Muscle of back (tissue), 11 donors: ENCODE results near the gene CAMTA1. TPM values are rescaled to one million over a fixed set of nuclear protein-coding genes. Genes with fewer than 3 reads are reported as not detected.

Experiments used
- DNase-seq, 3 donors: peaks; one replicate each; pipeline versions ENCODE4 v3.0.0 to v3.0.0-alpha.2; 2013
- polyA plus RNA-seq, 10 donors: library from polyadenylated mRNA; unstranded; fragments of 120-200 nt; gene quantifications; one replicate each; pipeline ENCODE4 v1.2.1, GENCODE V29; 2013; ENCODE audit not compliant: insufficient read length in 10 of 10

The CAMTA1 gene
- polyA plus RNA-seq, 10 donors = 36.4 to 49.7 (median 44.0) TPM

GRCh38 chr1:7334475-7335035 is 549.3 kb downstream of the CAMTA1 start:
- peak in 2 of 3 donors; percentile 11 to 44 for DNase-seq

DNA sequence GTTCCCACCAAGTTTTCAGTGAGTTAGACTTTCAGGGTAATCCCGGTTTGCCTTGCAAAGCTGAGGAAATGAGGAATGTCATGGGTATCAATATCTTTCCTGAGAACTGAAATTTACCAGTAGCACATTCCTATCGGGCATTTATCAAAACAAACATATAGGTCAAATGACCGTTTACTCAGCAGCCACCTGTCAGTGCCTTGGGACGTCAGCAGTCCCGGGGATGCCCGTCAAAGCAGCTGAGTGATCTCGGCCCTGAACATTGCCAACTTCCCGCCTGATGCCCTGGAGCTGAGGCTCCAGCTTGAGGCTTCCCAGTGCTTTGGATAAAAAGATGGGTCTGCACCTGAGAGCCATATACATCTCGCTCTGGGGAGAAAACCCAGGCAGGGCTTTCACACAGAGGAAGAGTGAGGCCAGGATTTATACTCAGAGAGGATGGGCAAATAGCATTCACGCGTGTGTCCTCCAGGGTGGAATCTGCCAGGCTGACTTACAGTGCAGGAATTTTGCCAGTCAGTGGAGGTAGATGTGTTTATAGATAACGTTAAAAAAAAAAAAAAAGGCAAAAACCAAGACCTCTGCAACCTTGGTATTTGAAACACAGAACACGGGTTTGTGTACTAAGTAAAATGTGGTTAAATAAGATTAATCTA is 550.1 kb downstream of the CAMTA1 start:
- no peak for DNase-seq

DNA sequence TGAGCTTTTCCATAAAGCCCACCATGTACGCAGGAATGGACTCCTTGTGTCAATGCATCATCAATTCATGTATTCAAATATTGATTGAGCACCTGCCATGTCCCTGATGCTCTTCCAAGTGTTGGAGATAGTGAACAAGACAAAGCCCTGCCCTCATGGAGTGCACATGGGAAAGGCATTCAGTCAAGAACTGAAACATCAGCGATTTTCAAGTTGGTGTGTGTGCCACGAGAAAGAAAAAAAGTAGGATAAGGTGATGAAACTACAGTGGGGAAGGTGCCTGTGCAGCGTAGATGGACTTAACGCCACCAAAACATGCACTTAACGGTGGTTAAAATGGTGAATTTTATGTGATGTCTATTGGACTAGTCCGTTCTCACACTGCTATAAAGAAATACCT is 553.2 kb downstream of the CAMTA1 start:
- no peak for DNase-seq

DNA sequence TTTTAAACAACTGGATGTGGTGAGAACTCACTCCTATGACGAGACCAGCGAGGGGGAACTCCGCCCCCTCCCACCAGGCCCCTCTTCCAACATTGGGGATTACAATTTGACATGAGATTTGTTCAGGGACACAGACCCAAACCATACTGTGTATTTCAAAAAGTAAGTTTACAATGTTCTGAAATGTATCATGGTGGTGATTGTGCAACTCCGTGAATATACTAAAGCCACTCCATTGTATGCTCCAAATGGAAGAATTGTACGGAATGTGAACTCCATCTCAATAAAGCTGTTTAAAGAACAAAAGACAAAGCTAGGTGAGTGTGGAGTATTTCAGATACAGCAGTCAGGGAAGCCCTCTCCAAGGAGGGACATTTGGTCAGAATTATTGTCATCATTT is 553.8 kb downstream of the CAMTA1 start:
- no peak for DNase-seq

DNA sequence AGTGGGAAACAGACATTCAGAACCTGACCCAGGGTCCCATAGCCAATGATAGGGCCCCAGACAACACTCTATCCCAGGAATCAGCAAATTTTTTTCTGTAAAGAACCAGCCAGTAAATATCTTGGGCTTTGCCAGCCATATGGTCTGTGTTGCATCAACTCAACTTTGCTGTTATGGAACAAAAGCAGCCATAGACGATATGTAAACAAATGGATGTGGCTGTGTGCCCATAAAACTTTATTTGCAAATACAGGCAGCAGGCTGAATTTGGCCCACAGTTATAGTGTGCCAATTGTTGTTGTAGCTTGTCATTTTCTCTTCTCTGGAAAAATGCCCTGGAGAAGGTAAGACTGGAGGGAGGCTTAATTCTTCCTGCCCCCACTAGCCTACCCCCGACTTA is 554.7 kb downstream of the CAMTA1 start:
- no peak for DNase-seq

DNA sequence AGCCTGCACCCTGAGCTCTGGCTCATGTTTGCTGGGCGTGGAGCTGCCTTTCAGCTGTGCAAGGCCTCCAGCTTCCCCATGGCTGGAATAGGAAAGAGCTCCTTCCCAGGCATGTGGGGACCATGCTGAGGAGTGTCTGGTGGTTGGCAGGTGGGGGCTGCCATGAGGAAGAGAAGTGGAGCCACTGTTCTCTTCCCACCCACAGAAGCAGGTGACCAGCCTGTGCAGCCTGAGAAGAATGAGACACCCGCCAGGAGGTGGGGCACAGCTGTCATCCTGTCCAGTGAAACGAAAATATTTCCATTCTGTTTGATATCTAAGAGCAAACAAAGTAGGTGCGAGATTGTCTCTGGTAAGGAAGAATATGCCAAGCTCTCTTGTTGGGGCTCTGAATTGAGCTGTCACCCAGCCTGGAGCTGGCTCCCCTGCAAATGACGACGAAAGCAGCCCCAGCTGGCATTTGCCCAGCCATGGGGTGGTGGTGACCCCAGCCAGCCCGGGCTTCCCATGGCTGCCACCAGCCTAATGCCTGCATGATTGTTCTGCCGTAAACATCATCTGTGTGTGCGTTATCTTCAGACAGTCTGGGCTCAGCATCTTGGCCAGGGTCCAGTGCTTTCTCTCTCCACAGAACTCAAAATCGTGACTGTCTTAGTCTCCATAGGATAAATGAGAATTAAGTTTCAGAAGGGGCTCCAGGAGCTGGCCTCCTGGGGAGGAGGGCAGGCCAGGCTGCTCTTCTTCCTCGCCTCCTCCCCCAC is 556.1 kb downstream of the CAMTA1 start:
- DNase-seq = peak in 2 of 3 donors; percentile 12 to 33

DNA sequence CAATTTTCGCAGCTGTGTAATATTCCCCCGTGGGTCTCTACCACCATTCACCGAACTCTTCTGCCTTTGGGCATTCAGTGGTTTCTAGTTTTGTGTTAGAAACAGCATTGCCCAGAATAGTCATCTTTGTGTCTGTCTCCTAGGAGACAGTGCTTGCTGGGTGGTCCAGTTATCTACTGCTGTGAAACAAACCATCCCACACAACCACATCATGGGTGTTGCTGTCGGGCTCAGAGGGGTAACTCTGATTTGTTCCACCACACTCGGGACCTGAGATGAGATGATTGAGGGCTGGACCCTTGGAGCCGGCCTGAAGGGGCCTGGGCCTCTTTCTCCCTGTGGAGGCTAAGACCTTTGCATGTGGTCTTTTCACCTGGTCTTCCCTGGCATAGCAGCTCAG is 558.6 kb downstream of the CAMTA1 start:
- no peak for DNase-seq

DNA sequence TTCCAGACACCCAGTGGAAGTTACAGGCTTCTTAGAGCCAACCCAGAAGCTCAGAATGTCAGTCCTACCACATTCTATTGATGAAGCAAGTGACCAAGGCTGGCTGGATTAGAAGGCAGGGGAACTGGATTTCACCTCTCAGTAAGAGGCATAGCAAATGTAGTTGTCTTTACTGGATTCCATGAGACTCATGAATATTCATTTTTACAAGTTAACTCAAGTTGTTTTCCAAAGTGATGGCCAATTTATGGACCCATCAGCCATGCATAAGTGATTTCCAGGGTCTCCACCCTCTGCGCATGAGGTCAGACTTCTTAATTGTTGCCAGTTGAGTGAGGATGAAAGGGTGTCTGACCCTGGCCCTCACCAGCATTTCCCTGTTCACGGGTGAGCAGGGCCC is 559.0 kb downstream of the CAMTA1 start:
- no peak for DNase-seq

DNA sequence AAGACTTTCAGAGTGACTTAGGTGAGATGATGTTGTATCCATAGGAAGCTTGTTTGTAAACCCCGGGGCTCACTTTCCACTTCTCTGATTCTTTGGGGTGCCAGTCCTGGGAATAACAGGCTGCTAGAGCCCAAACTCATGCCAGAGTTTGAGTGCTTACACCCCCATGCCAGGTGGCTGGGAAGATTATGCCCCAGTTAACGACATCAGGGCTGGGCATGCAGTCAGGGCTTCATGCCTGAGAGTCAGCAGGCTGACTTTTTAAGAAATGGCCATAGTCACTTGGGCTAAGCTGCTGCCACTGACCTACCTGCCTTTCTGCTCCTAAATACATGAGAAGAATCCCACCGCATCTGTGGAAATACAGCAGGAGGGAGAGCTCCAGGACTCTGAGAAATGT is 560.3 kb downstream of the CAMTA1 start:
- no peak for DNase-seq

GRCh38 chr1:7346070-7346596 is 560.9 kb downstream of the CAMTA1 start:
- DNase-seq = no peak

GRCh38 chr1:7346600-7347570 is 561.6 kb downstream of the CAMTA1 start:
- DNase-seq = no peak

DNA sequence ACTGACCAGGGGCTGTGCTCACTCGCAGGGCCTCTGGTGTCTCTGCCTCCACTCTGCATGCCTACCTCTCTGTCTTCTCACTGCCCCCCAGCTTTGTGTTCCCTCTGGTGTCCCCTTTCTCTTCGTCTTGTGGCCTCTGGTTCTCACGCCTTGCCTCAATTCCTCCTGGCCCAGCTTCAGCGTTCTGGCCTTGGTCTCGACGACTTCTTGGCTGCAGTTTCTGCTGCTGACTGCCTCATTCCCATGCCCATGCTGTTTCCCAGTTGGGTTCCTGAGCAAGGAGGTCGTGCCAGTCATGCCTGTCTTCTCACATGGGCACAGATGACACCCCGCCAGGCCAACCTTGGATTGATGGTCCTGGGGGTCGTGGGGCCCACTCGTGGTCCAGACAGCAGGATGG is 562.8 kb downstream of the CAMTA1 start:
- DNase-seq = no peak

- DNase-seq = no peak
Measured at GRCh38 chr1:7348580-7348979, 563.3 kb downstream of the CAMTA1 start.

GRCh38 chr1:7350804-7351203 is 565.5 kb downstream of the CAMTA1 start:
- DNase-seq = no peak

- no peak for DNase-seq
Measured at GRCh38 chr1:7351649-7352048, 566.4 kb downstream of the CAMTA1 start.

DNA sequence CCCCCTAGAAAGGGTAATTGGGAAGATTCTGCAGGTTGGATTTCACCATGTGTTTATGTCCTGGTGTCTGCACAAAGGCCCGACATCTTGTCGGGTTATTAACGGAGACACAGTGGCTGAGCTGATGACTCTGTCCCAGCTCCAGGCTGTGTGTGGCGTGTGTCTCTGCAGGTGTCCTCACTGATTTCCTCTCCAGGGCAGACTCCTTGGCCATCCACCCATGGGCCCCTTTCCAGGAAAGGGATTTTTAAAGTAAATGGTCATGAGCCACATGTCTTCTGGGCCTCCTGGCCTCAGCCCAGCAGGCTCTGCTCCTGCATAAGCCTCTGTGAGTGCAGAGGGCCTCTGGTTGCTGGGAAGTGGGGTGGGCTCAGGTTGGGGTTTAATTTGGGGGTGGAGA is 567.1 kb downstream of the CAMTA1 start:
- DNase-seq = no peak

GRCh38 chr1:7352974-7353373 is 567.7 kb downstream of the CAMTA1 start:
- DNase-seq = no peak

GRCh38 chr1:7355646-7356045 is 570.4 kb downstream of the CAMTA1 start:
- DNase-seq = no peak

DNA sequence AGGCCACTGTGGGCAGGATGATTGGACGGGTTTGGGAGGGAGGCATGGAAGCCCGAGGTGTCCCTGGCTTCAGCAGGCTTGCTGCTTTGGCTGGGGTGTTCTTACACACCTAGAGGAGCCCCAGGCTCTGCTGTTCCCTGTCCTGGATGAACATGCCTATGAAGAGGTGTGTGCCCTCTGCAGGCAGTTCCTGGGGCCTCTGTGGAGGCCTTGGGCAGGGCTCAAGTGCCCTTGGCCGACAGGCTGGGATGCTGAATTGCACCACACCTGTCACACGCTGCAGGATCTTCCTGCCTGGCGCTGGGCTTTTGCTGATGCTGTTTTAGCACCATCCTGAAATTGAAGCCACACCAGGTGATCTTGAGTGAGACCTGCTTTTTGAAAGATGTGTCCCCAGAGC is 570.8 kb downstream of the CAMTA1 start:
- no peak for DNase-seq

DNA sequence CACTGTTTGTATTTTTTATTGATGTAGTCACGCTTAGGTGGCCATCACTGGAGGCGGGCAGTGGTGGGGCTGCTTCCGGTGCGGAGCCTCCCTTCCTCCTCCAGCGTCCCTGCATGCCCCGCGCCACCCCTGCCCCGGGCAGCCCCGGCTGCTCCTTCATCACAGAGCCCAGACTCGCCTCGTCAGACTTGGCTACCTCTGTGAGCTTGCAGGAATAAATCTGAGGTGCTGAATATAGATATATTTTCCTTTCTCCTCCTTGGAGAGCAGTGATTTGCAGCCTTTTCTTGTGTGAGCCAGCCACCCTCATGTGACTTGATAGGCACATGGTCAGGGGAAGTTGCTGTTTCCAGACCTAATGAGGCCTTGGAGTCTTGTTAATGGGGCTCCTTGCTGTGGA is 573.2 kb downstream of the CAMTA1 start:
- no peak for DNase-seq

GRCh38 chr1:7360526-7360925 is 575.3 kb downstream of the CAMTA1 start:
- no peak for DNase-seq

GRCh38 chr1:7362947-7363346 is 577.7 kb downstream of the CAMTA1 start:
- DNase-seq = no peak
